Sigmoid colon (tissue), 4 donors: ENCODE data around the gene POU6F1.

Experiments
- POLR2AphosphoS5 ChIP-seq, 4 donors: sonication (generic); formaldehyde crosslinking; IDR thresholded peaks; one replicate each; pipeline ENCODE4 v1.6.1; 2017; ENCODE audit warnings: antibody characterized with exemption in 4 of 4
- TF ChIP-seq, protein P1 (sequence below), 4 experiments: fragments of 450-650 bp in 3 of 4; fragments of 200-600 bp in 1 of 4; IDR thresholded peaks; one replicate each; pipeline ENCODE4 v1.5.1; 2016 to 2019; ENCODE audit warnings: antibody characterized with exemption in 4 of 4, mild to moderate bottlenecking in 3 of 4, moderate library complexity in 2 of 4

DNA sequence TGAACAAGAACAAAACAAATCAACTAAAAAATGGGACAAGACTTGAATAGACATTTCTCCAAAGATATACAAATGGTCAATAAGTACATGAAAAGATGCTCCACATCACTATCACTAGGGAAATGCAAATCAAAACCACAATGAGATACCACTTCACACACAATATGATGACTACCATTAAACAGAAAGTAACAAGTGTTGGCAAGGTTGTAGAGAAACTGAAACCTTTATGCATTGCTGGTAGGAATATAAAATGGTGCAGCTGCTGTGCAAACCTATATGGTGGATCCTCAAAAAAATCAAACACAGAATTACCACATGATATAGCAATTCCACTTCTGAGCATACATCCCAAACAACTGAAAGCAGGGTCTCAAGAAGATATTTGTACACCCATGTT is 47.2 kb upstream of the POU6F1 start:
- TF ChIP-seq, protein P1, sequence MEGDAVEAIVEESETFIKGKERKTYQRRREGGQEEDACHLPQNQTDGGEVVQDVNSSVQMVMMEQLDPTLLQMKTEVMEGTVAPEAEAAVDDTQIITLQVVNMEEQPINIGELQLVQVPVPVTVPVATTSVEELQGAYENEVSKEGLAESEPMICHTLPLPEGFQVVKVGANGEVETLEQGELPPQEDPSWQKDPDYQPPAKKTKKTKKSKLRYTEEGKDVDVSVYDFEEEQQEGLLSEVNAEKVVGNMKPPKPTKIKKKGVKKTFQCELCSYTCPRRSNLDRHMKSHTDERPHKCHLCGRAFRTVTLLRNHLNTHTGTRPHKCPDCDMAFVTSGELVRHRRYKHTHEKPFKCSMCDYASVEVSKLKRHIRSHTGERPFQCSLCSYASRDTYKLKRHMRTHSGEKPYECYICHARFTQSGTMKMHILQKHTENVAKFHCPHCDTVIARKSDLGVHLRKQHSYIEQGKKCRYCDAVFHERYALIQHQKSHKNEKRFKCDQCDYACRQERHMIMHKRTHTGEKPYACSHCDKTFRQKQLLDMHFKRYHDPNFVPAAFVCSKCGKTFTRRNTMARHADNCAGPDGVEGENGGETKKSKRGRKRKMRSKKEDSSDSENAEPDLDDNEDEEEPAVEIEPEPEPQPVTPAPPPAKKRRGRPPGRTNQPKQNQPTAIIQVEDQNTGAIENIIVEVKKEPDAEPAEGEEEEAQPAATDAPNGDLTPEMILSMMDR (IDR thresholded peaks at IDR 0.05): no peak
- TF ChIP-seq POLR2AphosphoS5 (IDR thresholded peaks at IDR 0.05): no peak
